GM12864 (cell line): Measurements from ENCODE around the gene ASPG.

Source experiments
- DNase-seq: peaks from one replicate; pipeline ENCODE4 v3.0.0-alpha.2; 2011; ENCODE audit warnings: low read depth
- H3K4me3 ChIP-seq: 2 replicates; pipeline ENCODE4 v1.5.1; 2011; ENCODE audit warnings: mild to moderate bottlenecking, low read depth, low read length, control low read depth
- TF ChIP-seq, protein P1 (sequence below): IDR thresholded peaks from 2 replicates; pipeline ENCODE4 v1.5.1; 2011; ENCODE audit warnings: low read depth, mild to moderate bottlenecking, moderate library complexity, low read length, control low read depth, inconsistent platforms; ENCODE audit errors: missing control alignments

Gene ASPG

DNA sequence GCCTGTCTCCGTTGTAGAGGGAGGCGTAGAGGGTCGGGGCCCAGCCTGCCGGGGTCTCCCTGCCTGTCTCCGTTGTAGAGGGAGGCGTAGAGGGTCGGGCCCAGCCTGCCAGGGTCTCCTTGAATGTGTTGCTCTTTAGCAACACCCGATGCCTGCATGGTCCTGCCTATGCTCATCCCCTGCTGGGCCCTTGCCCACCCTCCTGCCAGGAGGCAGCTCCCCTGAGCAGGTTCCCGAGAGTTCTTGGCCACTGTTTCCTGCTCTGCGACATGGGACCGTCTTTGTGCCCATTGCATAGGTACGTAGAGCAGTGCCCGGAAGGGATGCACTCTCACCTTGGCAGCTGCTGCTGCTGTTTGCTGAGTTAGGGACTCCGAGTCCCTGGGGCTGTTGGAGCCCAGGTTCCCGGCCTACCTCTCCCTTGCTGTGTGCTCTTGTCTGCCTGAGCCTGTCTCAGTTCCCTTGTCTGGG is 56.2 kb downstream of the ASPG start:
- no peak for DNase-seq
- no peak overlapping the region for H3K4me3 ChIP-seq
- TF ChIP-seq, protein P1, sequence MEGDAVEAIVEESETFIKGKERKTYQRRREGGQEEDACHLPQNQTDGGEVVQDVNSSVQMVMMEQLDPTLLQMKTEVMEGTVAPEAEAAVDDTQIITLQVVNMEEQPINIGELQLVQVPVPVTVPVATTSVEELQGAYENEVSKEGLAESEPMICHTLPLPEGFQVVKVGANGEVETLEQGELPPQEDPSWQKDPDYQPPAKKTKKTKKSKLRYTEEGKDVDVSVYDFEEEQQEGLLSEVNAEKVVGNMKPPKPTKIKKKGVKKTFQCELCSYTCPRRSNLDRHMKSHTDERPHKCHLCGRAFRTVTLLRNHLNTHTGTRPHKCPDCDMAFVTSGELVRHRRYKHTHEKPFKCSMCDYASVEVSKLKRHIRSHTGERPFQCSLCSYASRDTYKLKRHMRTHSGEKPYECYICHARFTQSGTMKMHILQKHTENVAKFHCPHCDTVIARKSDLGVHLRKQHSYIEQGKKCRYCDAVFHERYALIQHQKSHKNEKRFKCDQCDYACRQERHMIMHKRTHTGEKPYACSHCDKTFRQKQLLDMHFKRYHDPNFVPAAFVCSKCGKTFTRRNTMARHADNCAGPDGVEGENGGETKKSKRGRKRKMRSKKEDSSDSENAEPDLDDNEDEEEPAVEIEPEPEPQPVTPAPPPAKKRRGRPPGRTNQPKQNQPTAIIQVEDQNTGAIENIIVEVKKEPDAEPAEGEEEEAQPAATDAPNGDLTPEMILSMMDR = no peak

DNA sequence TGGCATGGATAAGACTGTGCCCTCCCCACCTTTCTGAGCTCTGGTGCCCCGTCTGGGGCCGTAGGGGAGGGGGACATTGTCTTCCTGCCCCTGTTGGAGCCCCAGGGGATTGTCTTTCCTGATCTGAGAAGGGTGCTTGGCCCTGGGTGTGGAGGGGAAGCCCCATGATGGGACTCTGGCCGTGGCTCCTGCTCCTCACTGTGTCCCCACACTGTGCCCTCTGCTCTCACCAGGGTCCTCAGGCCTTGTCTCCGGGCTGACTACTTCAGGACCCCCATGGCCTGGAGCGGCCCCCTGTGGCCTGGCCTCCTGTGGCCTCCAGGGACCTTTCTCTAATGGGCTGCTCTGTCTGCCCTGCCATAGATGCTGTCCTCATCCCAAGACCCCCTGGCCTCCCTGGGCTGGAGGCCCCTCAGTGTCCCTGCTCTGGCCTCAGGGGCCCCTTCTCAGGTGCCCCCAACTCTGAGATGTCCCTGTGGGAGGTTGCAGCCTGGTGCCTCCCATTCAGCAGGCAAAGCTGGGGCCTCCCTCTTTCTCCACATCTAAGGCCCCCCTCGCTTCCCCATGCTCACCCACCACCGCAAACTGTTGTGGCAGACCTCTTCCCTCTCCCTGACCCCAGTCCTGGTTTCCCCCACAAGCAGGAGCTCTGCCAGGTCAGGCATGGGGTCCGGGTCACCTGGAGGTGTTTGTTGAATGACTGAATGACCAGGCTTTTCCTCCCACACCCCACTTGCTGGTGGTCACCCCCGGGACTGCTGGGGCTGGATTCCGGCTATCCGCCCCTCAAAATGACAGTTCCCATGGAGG is 56.8 kb downstream of the ASPG start:
- DNase-seq = no peak
- TF ChIP-seq, protein P1 = no peak
- H3K4me3 ChIP-seq = no peak overlapping the region

DNA sequence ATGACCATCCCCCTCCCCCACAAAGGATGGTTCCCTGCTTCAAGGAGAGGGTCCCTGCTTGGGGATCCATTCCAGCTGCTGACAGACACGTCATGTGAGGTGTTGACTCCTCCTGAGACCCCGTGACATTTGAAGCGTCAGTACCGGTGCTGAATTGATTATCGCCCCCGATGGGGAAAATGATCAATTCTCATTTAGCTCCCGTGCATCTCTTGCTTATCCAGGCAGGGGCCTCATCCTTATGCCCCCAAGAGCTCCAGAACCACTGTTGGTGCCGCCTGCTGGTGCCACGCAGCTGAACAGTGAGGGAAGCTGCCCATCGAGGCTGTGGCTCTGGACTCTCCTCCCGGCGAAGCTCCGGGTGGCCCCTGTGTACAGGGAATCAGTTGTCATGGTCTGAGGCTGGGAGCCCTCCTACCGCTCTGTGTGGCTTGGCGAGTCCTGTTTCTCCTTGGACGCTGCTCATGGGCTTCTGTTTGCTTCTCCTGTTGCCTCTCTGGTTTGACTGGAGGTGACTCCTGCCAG is 57.5 kb downstream of the ASPG start:
- no peak overlapping the region for H3K4me3 ChIP-seq
- no peak for DNase-seq
- TF ChIP-seq, protein P1 = no peak

DNA sequence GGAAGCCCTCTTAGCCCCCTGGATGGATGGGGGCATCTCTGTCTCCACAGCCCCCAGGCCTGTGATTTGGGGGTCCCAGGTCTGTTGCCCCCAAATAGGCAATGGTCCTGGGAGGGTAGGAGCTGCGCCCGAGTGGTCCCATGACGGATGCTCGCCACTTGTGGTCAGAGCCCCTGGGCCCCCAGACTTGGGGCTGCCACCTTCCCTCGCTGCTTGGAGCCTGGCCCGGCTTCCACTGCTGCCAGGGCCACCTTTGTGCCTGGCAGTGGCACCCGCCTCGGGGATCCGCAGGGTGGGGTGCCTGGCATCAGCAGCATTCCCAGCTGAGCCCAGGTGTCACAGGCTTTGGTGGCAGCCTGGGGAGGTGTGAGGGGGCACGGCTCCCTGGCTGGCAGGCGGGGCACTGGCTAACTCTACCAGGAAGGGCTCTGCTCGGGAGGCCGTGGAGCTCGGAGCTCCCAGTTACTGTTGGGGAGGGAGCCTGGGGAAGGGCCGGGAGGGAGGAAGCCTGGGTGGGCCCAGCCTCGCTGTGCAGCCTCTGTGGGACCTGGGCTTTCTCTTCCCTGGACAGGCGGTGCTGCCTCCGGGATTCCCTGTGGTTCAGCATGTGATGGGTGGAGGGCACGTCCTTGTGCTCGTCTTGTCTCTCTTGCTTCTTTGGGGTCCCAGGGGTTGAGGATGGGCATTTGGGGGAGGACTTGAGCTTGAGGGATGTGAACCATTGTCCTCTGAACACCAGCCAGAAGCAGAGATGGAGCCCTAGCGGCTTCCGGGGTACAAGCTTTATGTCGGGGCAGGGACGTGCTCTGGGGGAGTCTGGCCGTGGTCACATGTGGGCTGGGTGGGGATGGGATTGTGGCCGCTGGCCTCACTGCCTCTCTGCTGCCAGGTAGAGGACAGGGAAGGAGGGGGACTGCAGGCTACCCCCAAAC is 58.3 kb downstream of the ASPG start:
- H3K4me3 ChIP-seq = no peak overlapping the region
- TF ChIP-seq, protein P1 = no peak
- no peak for DNase-seq

DNA sequence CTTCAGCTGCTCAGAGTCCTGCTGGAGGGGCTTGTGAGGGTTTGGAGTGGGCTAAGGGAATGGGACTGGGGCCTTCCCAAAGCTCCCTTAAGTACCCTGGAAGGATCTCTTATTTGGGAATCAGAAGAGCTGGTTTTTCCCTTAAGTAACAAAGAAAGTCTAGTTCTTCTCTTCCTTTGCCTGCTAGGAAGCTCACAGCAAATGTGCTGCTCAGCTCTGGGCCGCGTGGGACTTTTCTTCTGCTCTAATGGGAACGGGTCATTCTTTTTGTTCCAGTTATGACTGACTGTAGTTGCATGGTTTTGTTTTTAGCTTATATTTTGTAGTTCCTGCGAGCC is 58.9 kb downstream of the ASPG start:
- TF ChIP-seq, protein P1 = no peak
- DNase-seq = no peak
- H3K4me3 ChIP-seq = no peak overlapping the region

DNA sequence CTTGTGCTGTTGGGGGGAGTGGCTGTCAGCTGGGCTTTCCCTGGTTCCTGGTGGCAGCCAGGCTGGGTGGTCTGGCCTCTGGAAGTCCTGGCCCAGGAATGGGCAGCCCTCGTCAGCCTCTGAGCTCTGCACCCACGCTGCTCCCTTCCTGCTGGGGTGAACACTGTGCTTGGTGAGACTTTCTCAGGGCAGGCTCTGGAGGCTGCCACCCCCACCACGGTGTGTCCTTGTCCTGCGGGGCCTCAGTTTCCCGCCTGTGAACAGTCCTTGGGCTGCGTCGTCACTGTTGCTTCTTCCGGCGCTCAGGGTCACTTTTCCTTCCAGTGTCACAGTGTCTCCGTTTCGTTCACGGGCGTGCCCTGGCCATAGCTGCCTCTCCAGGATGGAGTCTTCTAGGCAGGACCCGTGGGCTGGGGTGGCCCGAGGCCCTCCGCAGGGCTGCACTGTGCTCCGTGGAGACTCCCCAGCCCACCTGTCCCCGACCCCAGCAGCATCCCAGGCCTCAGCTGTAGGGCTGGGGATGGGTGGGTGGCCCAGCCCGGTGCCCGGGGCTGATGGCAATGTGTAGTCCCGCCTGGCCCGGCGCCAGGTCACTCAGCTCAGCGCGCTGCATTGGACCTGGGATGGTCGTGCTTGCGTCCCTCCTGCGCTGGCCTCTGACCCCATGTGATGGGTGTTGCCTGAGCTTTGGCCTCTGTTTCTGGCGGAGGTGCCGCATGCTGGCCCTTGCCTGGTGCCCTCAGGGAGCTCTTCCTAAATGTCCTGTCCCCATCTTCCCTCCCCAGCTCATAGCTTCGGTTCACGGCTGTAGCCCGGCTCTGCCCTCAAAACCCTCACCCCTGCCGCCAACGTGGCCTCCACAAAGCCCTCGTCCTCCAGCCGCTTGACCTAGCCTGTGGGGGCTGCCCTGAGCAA is 59.7 kb downstream of the ASPG start:
- no peak for DNase-seq
- TF ChIP-seq, protein P1 = no peak
- no peak overlapping the region for H3K4me3 ChIP-seq
